OCI-LY1 (cell line): Measurements from ENCODE around the gene USP25.

Experiments
- H2AFZ ChIP-seq: fragments of 200-600 bp; sonication (generic), shearing (Covaris generic); 2 replicates; pipeline ENCODE4 v1.6.0; 2014; ENCODE audit warnings: antibody characterized with exemption, mild to moderate bottlenecking, low read length
- H3F3A ChIP-seq: fragments of 200-600 bp; sonication (generic), shearing (Covaris generic); 2 replicates; pipeline ENCODE4 v1.6.0; 2014; ENCODE audit warnings: mild to moderate bottlenecking, antibody characterized with exemption, low read length, moderate library complexity; ENCODE audit not compliant: insufficient read depth
- H3K27ac ChIP-seq: fragments of 200-600 bp; sonication (generic); 2 replicates; pipeline ENCODE4 v1.5.1; 2014; ENCODE audit warnings: low read length, mixed run types, mild to moderate bottlenecking, low read depth; ENCODE audit not compliant: poor library complexity, severe bottlenecking
- H3K27me3 ChIP-seq: fragments of 200-600 bp; sonication (generic); 2 replicates; pipeline ENCODE4 v1.6.0; 2014; ENCODE audit warnings: antibody characterized with exemption, mild to moderate bottlenecking, low read length, moderate library complexity; ENCODE audit not compliant: insufficient read depth
- H3K36me3 ChIP-seq: fragments of 200-600 bp; sonication (generic); 2 replicates; pipeline ENCODE4 v1.6.1; 2014; ENCODE audit warnings: mild to moderate bottlenecking, antibody characterized with exemption, low read length, moderate library complexity, mixed read lengths; ENCODE audit not compliant: insufficient read depth
- H3K4me1 ChIP-seq: fragments of 200-600 bp; sonication (generic); 2 replicates; pipeline ENCODE4 v1.5.1; 2014; ENCODE audit warnings: mild to moderate bottlenecking, low read length, moderate library complexity; ENCODE audit not compliant: insufficient read depth, severe bottlenecking
- H3K4me2 ChIP-seq: fragments of 200-600 bp; sonication (generic), shearing (Covaris generic); 2 replicates; pipeline ENCODE4 v1.6.1; 2014; ENCODE audit warnings: low read length
- H3K4me3 ChIP-seq: fragments of 200-600 bp; sonication (generic); 2 replicates; pipeline ENCODE4 v1.5.1; 2014; ENCODE audit warnings: low read length, low read depth, mild to moderate bottlenecking, mixed read lengths; ENCODE audit not compliant: poor library complexity, severe bottlenecking
- H3K79me2 ChIP-seq: fragments of 200-600 bp; shearing (Covaris generic); 2 replicates; pipeline ENCODE4 v1.6.1; 2016; ENCODE audit warnings: mixed run types, low read length, mixed read lengths; ENCODE audit not compliant: insufficient read depth
- H3K9ac ChIP-seq: fragments of 200-600 bp; sonication (generic), shearing (Covaris generic); 2 replicates; pipeline ENCODE4 v1.6.1; 2014; ENCODE audit warnings: mild to moderate bottlenecking, low read length, mixed read lengths
- H3K9me2 ChIP-seq: fragments of 200-600 bp; sonication (generic), shearing (Covaris generic); 2 replicates; pipeline ENCODE4 v1.6.1; 2014; ENCODE audit warnings: low read depth, mild to moderate bottlenecking, low read length, mixed read lengths
- H3K9me3 ChIP-seq: fragments of 200-600 bp; shearing (Covaris generic); 2 replicates; pipeline ENCODE4 v1.6.1; 2014; ENCODE audit warnings: low read length, mixed read lengths
- H4K20me1 ChIP-seq: fragments of 200-600 bp; sonication (generic), shearing (Covaris generic); 2 replicates; pipeline ENCODE4 v1.6.0; 2016; ENCODE audit warnings: mild to moderate bottlenecking, low read length; ENCODE audit not compliant: insufficient read depth
- CTCF ChIP-seq: fragments of 200-600 bp; sonication (generic), shearing (Covaris generic); IDR thresholded peaks from 2 replicates; pipeline ENCODE4 v1.5.1; 2017; ENCODE audit warnings: mild to moderate bottlenecking, antibody characterized with exemption, low read length, moderate library complexity, mixed read lengths
- EZH2 ChIP-seq: fragments of 200-600 bp; sonication (generic), shearing (Covaris generic); IDR thresholded peaks from 2 replicates; pipeline ENCODE4 v1.8.0; 2017; ENCODE audit warnings: borderline replicate concordance, mixed run types, mild to moderate bottlenecking, antibody characterized with exemption, low read length, moderate library complexity, mixed read lengths

Gene USP25

DNA sequence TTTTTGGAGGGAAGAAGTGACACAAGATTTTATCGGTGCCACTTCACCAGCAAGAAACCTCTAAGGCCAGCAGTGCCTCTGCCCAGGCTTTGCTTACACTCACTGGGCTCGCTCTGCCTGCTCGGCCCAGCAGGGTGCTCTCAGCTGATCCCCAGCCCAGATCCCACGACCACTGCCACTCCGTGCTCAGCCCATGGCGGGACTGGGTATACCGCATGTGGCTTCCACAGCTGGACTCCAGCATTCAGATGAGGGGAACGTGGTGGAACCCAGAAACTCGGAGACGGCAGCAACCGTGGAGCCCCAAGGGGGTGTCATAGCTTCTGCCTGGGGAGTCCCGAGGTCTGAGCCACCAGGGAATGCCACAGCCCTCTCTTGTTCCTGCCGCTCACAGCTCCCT, 12.9 kb downstream of the USP25 start:
- H3K27me3 ChIP-seq = no peaks in the 10 kb centered on the region
- H3K4me3 ChIP-seq = no peak overlapping the region
- no peak overlapping the region for H3K27ac ChIP-seq
- peaks cover 5% of the 10 kb centered on the region; the same call in 1 of the 2 replicates for H3K36me3 ChIP-seq
- H3K79me2 ChIP-seq = peaks cover 78% of the 10 kb centered on the region
- H3K9me3 ChIP-seq = no peaks in the 10 kb centered on the region; the same call in 1 of the 2 replicates
- no peak overlapping the region for H3K4me2 ChIP-seq
- no peak overlapping the region for H3K9ac ChIP-seq
- TF ChIP-seq EZH2 (no peak), CTCF (no peak)
- no peaks in the 10 kb centered on the region for H3K9me2 ChIP-seq
- H3K4me1 ChIP-seq = no peaks in the 10 kb centered on the region
- H3F3A ChIP-seq = no peaks in the 10 kb centered on the region
- H4K20me1 ChIP-seq = no peaks in the 10 kb centered on the region
- H2AFZ ChIP-seq = no peak overlapping the region

DNA sequence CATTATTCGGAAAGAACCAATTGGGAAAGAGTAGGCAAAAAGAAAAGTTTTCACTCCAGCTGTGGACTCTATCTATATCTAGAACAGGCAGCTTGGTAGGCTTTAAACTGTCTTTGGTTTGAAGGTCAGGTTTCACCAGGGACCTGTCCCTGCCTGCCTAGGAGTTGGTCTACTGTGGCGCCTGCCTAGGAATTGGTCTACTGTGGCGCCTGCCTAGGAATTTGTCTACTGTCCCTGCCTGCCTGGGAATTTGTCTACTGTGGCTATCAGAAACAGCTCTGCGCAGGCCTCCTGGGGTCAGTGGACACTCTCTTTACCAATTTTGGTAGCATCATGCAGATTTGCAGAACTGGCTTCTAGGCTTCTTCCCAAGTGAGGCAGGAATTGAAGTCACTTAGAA, 13.8 kb downstream of the USP25 start:
- Histone ChIP-seq H3K4me3 (no peak overlapping the region), H4K20me1 (no peaks in the 10 kb centered on the region), H3K79me2 (peaks cover 78% of the 10 kb centered on the region), H3K4me2 (no peak overlapping the region), H3K9me3 (no peaks in the 10 kb centered on the region), H3K27ac (no peak overlapping the region), H2AFZ (no peak overlapping the region), H3F3A (no peaks in the 10 kb centered on the region), H3K36me3 (peaks cover 5% of the 10 kb centered on the region; the same call in 1 of the 2 replicates), H3K27me3 (no peaks in the 10 kb centered on the region), H3K9me2 (no peaks in the 10 kb centered on the region), H3K9ac (no peak overlapping the region), H3K4me1 (no peaks in the 10 kb centered on the region)
- TF ChIP-seq EZH2 (no peak), CTCF (no peak)

DNA sequence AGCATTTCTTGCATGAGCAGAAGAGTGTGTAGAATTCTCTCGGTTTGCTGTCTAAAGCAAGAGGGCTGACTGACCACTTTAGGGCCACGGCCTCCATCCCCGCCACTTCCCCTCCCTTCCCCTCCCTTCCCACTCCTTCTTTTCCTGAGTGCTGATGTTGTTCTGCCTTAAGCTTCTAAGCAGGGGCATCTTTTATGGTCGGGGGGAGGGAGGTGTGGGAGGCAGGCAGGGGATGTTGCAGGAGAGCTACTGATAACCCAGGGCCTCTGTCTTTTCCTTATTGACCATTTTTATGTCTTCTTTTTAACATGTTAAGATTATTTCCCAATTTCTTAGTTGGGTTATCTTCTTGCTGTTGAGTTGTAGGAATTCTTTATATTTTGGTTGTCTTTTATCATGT, 15.1 kb downstream of the USP25 start:
- Histone ChIP-seq H3K9me3 (no peaks in the 10 kb centered on the region), H3K79me2 (peaks cover 78% of the 10 kb centered on the region), H3K27ac (no peak overlapping the region), H3F3A (no peaks in the 10 kb centered on the region), H3K27me3 (no peaks in the 10 kb centered on the region), H4K20me1 (no peaks in the 10 kb centered on the region), H2AFZ (no peak overlapping the region), H3K9ac (no peak overlapping the region), H3K4me3 (no peak overlapping the region), H3K4me1 (no peaks in the 10 kb centered on the region), H3K9me2 (no peaks in the 10 kb centered on the region), H3K4me2 (no peak overlapping the region), H3K36me3 (peaks cover 5% of the 10 kb centered on the region; the same call in 1 of the 2 replicates)
- TF ChIP-seq CTCF (no peak), EZH2 (no peak)
